Spleen (tissue), 11 donors: Measurements from ENCODE around the gene INAVA. TPM values are rescaled to one million over a fixed set of nuclear protein-coding genes. Genes with fewer than 3 reads are reported as not detected.
"Not testable (repeated sequence)": the region's sequence is repeated elsewhere in the genome, so short reads cannot be mapped to it uniquely, and the experiment has no call there.

Experiments
- DNase-seq: peaks from one replicate; pipeline ENCODE4 v3.0.0-alpha.2; 2020
- H3K27ac ChIP-seq, 8 donors: fragments of 200-600 bp; sonication (generic) in 7 of 8; 1 replicate in 4 of 8; 2 replicates in 4 of 8; pipeline versions ENCODE4 v1.5.0 to v1.8.0; 2016 to 2021; ENCODE audit warnings: inconsistent platforms in 4 of 8, mild to moderate bottlenecking in 4 of 8, moderate library complexity in 1 of 8
- H3K27me3 ChIP-seq, 7 donors: fragments of 200-600 bp; sonication (generic) in 6 of 7; replicated peaks in 1 of 7; 1 replicate in 4 of 7; 2 replicates in 3 of 7; pipeline versions ENCODE4 v1.5.0 to v1.8.0; 2016 to 2021; ENCODE audit warnings: inconsistent platforms in 3 of 7, mild to moderate bottlenecking in 1 of 7
- H3K36me3 ChIP-seq, 6 donors: fragments of 200-600 bp; sonication (generic) in 5 of 6; 1 replicate in 4 of 6; 2 replicates in 2 of 6; pipeline versions ENCODE4 v1.5.0 to v1.8.0; 2016 to 2021; ENCODE audit warnings: inconsistent platforms in 2 of 6
- H3K4me1 ChIP-seq, 6 donors: fragments of 200-600 bp; sonication (generic) in 5 of 6; 1 replicate in 3 of 6; 2 replicates in 3 of 6; pipeline versions ENCODE4 v1.5.0 to v1.8.0; 2016 to 2021; ENCODE audit warnings: inconsistent platforms in 3 of 6
- H3K4me3 ChIP-seq, 8 donors: fragments of 200-600 bp; sonication (generic) in 7 of 8; 1 replicate in 4 of 8; 2 replicates in 4 of 8; pipeline versions ENCODE4 v1.5.0 to v1.8.0; 2016 to 2021; ENCODE audit warnings: inconsistent platforms in 4 of 8, mild to moderate bottlenecking in 4 of 8, moderate library complexity in 2 of 8
- H3K9me3 ChIP-seq, 8 donors: fragments of 200-600 bp; sonication (generic) in 7 of 8; 1 replicate in 4 of 8; 2 replicates in 4 of 8; pipeline versions ENCODE4 v1.5.0 to v1.8.0; 2016 to 2021; ENCODE audit warnings: inconsistent platforms in 4 of 8
- POLR2A ChIP-seq, 3 donors: fragments of 450-650 bp; IDR thresholded peaks; one replicate each; pipeline ENCODE4 v1.5.1; 2017; ENCODE audit warnings: antibody characterized with exemption in 3 of 3, mild to moderate bottlenecking in 1 of 3
- POLR2AphosphoS5 ChIP-seq, 3 donors: sonication (generic); formaldehyde crosslinking; IDR thresholded peaks; one replicate each; pipeline ENCODE4 v1.5.1; 2017; ENCODE audit warnings: antibody characterized with exemption in 3 of 3
- WGBS, 5 donors: extraction: QIAGEN DNeasy Blood & Tissue Kit in 3 of 5; methylation state at CpG; one replicate each; pipeline versions ENCODE4 v1.1.5 to v1.1.7; 2013 to 2018; 5-methylcytosine and 5-hydroxymethylcytosine counted together
- intact Hi-C: fragments of 100-400 bp; cut with DNase I; formaldehyde crosslinking; loops from one replicate; pipeline ENCODE4 v1.15.0; 2023; ENCODE audit warnings: low total_unique reads
- polyA plus RNA-seq, 3 donors: library from polyadenylated mRNA; stranded (reverse); fragments of 200-250 nt; gene quantifications; one replicate each; pipeline ENCODE4 v1.2.1, GENCODE V29; 2013
- total RNA-seq, 7 donors: library from RNA; depleted of rRNA in 3 of 7; stranded (reverse); fragments of >200 nt in 3 of 7; fragmentation: NEBNext Ultra II Directional in 4 of 7; extraction: Animal tissue kit (Norgen Biotek cat#: 25700) in 4 of 7; gene quantifications; one replicate each; pipeline versions ENCODE4 v1.1.0 to v1.2.1, GENCODE V29; 2016 to 2021
- TF ChIP-seq, protein P1 (sequence below), 11 experiments: fragments of 200-600 bp in 7 of 11; fragments of 450-650 bp in 4 of 11; sonication (generic) in 4 of 11; IDR thresholded peaks in 8 of 11; conservative IDR thresholded peaks in 3 of 11; 1 replicate in 7 of 11; 2 replicates in 4 of 11; pipeline versions ENCODE4 v1.4.0 to v1.8.0; 2016 to 2021; ENCODE audit warnings: antibody characterized with exemption in 11 of 11, inconsistent platforms in 4 of 11, mild to moderate bottlenecking in 1 of 11
- donor health status: healthy with polysubstance abuse.
- donor health status: DM: no; HTN: no; CAD: no; lungs with moderate emphysema.
- donor health status: DM: no; HTN: no; CAD: no.
- donor health status: Bipolar disorder and iron deficiency.
- donor health status: healthy.
- donor health status: DM: no; HTN: no; CAD: no.
- donor health status: DM: yes; HTN: yes; CAD: no.

Gene INAVA
- total and polyA plus RNA-seq, 10 donors: 0.32 to 1.4 (median 0.42) TPM; not detected in 3

DNA sequence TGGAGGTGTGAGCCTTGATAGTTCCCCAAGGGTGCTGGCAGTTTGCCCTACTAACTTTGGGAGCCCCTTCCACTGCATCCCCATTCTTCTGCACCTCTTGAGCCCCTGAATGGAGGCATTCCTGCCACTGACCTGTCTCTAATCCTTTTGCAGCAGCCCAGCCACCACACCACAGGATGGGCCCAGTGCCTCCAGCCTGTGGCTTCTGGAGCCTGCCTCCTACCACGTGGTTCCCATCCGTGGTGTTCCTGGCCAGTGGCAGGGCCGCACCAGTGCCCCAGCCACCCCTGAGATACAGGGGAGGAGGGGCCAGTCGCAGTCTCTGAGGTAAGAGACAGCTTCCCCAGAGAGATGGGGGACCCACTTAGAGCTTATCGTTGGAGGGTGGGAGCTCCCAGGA is 14.4 kb downstream of the INAVA start:
- intact Hi-C loops: no loop called here
- 78 to 87% (median 79%) methylated on average over 4 to 5 of the region's 5 CpGs for WGBS, 5 donors
- no peak for TF ChIP-seq POLR2A (IDR thresholded peaks at IDR 0.05)
- TF ChIP-seq POLR2AphosphoS5 (IDR thresholded peaks at IDR 0.05): no peak
- TF ChIP-seq, protein P1, sequence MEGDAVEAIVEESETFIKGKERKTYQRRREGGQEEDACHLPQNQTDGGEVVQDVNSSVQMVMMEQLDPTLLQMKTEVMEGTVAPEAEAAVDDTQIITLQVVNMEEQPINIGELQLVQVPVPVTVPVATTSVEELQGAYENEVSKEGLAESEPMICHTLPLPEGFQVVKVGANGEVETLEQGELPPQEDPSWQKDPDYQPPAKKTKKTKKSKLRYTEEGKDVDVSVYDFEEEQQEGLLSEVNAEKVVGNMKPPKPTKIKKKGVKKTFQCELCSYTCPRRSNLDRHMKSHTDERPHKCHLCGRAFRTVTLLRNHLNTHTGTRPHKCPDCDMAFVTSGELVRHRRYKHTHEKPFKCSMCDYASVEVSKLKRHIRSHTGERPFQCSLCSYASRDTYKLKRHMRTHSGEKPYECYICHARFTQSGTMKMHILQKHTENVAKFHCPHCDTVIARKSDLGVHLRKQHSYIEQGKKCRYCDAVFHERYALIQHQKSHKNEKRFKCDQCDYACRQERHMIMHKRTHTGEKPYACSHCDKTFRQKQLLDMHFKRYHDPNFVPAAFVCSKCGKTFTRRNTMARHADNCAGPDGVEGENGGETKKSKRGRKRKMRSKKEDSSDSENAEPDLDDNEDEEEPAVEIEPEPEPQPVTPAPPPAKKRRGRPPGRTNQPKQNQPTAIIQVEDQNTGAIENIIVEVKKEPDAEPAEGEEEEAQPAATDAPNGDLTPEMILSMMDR (IDR thresholded peaks at IDR 0.05 in 8 of 11, conservative IDR thresholded peaks at IDR 0.05 in 3 of 11): no peak
- Histone ChIP-seq H3K27me3 (no peaks in the 10 kb centered on the region), H3K4me1 (peaks cover 0 to 41% (median 8%) of the 10 kb centered on the region in 6 donors), H3K4me3 (no peak overlapping the region), H3K9me3 (no peaks in the 10 kb centered on the region), H3K36me3 (no peaks in the 10 kb centered on the region), H3K27ac (no peak overlapping the region)
- DNase-seq: peak; percentile 62

DNA sequence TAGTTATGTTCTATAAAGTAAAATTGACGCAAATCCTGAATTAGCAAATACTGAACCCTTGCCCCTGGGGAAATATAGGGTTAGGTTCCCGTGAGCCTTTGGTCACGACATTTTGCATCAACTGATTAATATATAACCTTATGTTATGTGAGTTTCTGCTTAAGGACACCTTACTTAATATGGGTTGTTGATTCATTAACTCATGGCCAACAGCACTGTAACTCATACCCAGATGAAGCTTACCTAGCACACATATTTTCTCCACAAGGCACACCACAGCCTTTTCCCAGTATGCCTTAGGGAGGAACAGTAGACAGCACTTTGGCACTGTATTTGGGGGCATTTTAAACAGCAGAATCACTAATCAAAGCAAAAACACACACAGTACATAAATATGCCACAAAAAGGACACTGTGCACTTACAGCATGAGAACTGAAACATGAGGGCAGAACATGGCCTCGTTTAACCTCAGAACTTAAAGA is 15.1 kb downstream of the INAVA start:
- TF ChIP-seq POLR2A (IDR thresholded peaks at IDR 0.05) (no peak), POLR2AphosphoS5 (IDR thresholded peaks at IDR 0.05) (no peak)
- TF ChIP-seq, protein P1 (IDR thresholded peaks at IDR 0.05 in 8 of 11, conservative IDR thresholded peaks at IDR 0.05 in 3 of 11): no peak
- H3K9me3 ChIP-seq: no peaks in the 10 kb centered on the region
- 59 to 83% (median 80%) methylated on average over 4 of the region's 4 CpGs for WGBS, 5 donors
- intact Hi-C loops: no loop called here
- no peaks in the 10 kb centered on the region for H3K36me3 ChIP-seq
- H3K27ac ChIP-seq: no peak overlapping the region
- peaks cover 0 to 38% (median 8%) of the 10 kb centered on the region in 6 donors for H3K4me1 ChIP-seq
- no peak overlapping the region for H3K4me3 ChIP-seq
- H3K27me3 ChIP-seq: no peaks in the 10 kb centered on the region
- DNase-seq: no peak

DNA sequence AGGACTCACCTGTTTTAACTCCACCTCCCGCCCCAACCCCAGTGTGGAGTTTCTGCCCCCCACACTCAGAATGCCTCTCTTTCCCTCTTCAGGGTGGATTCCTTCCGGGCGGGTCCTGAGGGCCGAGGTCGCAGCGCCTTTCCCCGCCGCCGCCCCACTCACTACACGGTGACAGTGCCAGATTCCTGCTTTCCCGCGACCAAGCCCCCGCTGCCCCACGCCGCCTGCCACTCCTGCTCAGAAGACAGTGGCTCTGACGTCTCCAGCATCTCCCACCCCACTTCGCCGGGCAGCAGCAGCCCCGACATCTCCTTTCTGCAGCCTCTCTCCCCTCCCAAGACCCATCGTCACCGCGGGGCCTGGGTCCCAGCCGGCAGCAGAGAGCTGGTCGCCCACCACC is 16.7 kb downstream of the INAVA start:
- no peaks in the 10 kb centered on the region for H3K9me3 ChIP-seq
- TF ChIP-seq POLR2A (IDR thresholded peaks at IDR 0.05) (no peak), POLR2AphosphoS5 (IDR thresholded peaks at IDR 0.05) (no peak)
- TF ChIP-seq, protein P1 (IDR thresholded peaks at IDR 0.05 in 8 of 11, conservative IDR thresholded peaks at IDR 0.05 in 3 of 11): no peak
- peaks cover 0 to 23% (median 0%) of the 10 kb centered on the region in 6 donors for H3K4me1 ChIP-seq
- no peak overlapping the region for H3K4me3 ChIP-seq
- H3K27me3 ChIP-seq: peaks cover 0 to 6% (median 0%) of the 10 kb centered on the region in 7 donors
- peak; percentile 54 for DNase-seq
- no peak overlapping the region for H3K27ac ChIP-seq
- WGBS, 5 donors: 94 to 95% (median 95%) methylated on average over 22 to 24 of the region's 24 CpGs
- intact Hi-C loops: no loop called here
- no peaks in the 10 kb centered on the region for H3K36me3 ChIP-seq

DNA sequence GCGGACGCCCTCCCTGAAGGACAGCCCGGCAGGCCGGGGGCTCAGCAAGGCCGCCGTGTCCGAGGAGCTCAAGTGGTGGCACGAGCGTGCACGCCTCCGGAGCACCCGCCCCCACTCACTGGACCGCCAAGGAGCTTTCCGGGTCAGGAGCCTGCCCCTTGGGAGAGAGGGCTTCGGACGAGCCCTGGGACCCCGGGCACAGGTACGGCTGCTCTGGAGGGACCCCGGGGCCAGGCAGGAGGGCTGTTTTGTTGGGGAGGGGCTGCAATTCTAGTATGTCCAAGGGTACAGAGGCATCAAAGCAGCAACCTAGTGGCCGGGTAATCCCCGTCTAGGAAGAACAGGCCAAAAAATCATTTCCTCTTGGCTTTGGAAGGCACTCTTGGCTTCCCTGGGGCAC is 17.2 kb downstream of the INAVA start:
- DNase-seq: peak; percentile 24
- H3K4me3 ChIP-seq, H3K9me3 ChIP-seq, H3K36me3 ChIP-seq, intact Hi-C loops, H3K27ac ChIP-seq, H3K27me3 ChIP-seq: not testable (repeated sequence)
- H3K4me1 ChIP-seq: peaks cover 0 to 17% (median 0%) of the 10 kb centered on the region in 6 donors
- WGBS, 5 donors: 80 to 94% (median 89%) methylated on average over 4 to 16 of the region's 21 CpGs
